ENCODE measurements around the gene KNG1. TPM values are rescaled to one million over a fixed set of nuclear protein-coding genes. Genes with fewer than 3 reads are reported as not detected.

KNG1 gene
- total and polyA plus RNA-seq, 2 of the 8 experiments (the other 6 are each of a cell fraction or from before 2014, with no cell fraction given) = 0.05 TPM; not detected in 1

DNA sequence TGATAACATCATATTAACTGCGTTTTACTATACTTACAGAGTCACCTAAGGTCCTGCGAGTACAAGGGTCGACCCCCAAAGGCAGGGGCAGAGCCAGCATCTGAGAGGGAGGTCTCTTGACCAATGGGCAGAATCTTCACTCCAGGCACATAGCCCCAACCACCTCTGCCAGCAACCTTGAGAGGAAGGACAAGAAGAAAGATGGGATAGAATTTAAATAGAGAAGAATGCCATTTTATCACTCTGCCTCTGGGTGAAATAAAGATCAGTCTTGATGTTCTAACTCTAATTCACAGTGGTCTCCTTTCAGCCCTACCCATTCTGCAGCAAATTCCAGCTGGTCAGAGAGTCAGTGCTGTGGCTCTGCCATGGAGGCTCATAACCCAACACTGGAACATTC is 26.5 kb downstream of the KNG1 start:
- Histone ChIP-seq H2BK15ac (ENCODE audit: low read length) (no peak overlapping the region), H3K4ac (replicated peaks; ENCODE audit: insufficient read length, low read depth, low read length) (no peak overlapping the region), H3K14ac (ENCODE audit: insufficient read length) (no peak overlapping the region), H3K56ac (replicated peaks; ENCODE audit: insufficient read length, low read depth, low read length) (no peak overlapping the region), H3K27ac (ENCODE audit: low read depth, low read length) (no peak overlapping the region), H2BK20ac (ENCODE audit: low read length) (no peak overlapping the region), H4K91ac (replicated peaks; ENCODE audit: insufficient read length, low read length) (no peak overlapping the region), H3K23me2 (ENCODE audit: low read depth, low read length) (no peaks in the 10 kb centered on the region), H3K23ac (ENCODE audit: insufficient read length) (no peak overlapping the region), H3K9me3 (ENCODE audit: insufficient read depth in 2 of 2, low read depth in 1 of 2, low read length in 1 of 2) (no peaks in the 10 kb centered on the region), H3K79me2 (ENCODE audit: control insufficient read depth in 1 of 2, insufficient read depth in 2 of 2, low read length in 2 of 2) (no peaks in the 10 kb centered on the region), H3K9ac (replicated peaks in 1 of 4; ENCODE audit: extremely low read depth in 1 of 4, low read depth in 3 of 4, low read length in 3 of 4) (no peak overlapping the region), H4K5ac (ENCODE audit: insufficient read length, low read depth, low read length) (no peak overlapping the region), H2BK120ac (replicated peaks; ENCODE audit: low read depth, low read length) (no peak overlapping the region), H3K4me1 (replicated peaks in 1 of 4; ENCODE audit: control insufficient read depth in 3 of 4, insufficient read depth in 4 of 4, low read length in 3 of 4) (peaks cover 2 to 12% (median 7%) of the 10 kb centered on the region in 4 experiments; a peak in 6 of 7 replicates), H4K20me1 (replicated peaks in 1 of 2; ENCODE audit: control insufficient read depth in 1 of 2, insufficient read depth in 2 of 2, low read length in 2 of 2) (no peaks in the 10 kb centered on the region), H3K18ac (ENCODE audit: extremely low read depth, low read length) (no peak overlapping the region), H2AK5ac (ENCODE audit: low read depth, low read length) (no peak overlapping the region), H3K27me3 (replicated peaks in 1 of 4; ENCODE audit: control insufficient read depth in 3 of 4, extremely low read depth in 1 of 4, insufficient read depth in 3 of 4, low read length in 3 of 4) (no peaks in the 10 kb centered on the region), H2AFZ (ENCODE audit: low read length) (0 out of 2 replicates have a peak overlapping the region, but pooled peaks have one; percentile 37), H2BK12ac (ENCODE audit: low read depth, low read length) (no peak overlapping the region; the same call in 1 of the 2 replicates), H3K4me2 (ENCODE audit: insufficient read depth in 1 of 2, low read depth in 2 of 2, low read length in 2 of 2) (no peak overlapping the region), H3K79me1 (ENCODE audit: low read depth, low read length) (no peaks in the 10 kb centered on the region), H2BK5ac (ENCODE audit: low read depth, low read length) (no peak overlapping the region), H3K36me3 (ENCODE audit: control insufficient read depth in 2 of 4, insufficient read depth in 4 of 4, low read length in 3 of 4) (no peaks in the 10 kb centered on the region), H4K8ac (ENCODE audit: extremely low read depth, insufficient read depth, low read length) (no peak overlapping the region), H3K4me3 (ENCODE audit: extremely low read depth in 1 of 4, insufficient read depth in 2 of 4, low read depth in 3 of 4, low read length in 4 of 4) (no peak overlapping the region)
- ChIA-PET POLR2A (ENCODE audit: partially characterized antibody) (interaction anchor here (3.4 kb wide), 1 partner anchor 40 kb away, joined by 17 read pairs; the partner anchor contains the start of gene EIF4A2), CTCF (ENCODE audit: partially characterized antibody) (interaction anchor here (1.1 to 13.6 kb wide), 4 partner anchors 12 to 141 kb away, joined by 3 to 229 read pairs (median 3); partner anchors contain the start of gene AHSG)
- FAIRE-seq = no peak
- 86% methylated on average over 3 of the region's 3 CpGs; no CpG with 5 or more reads in 1 of the 2 experiments for WGBS, 2 experiments (ENCODE audit: extremely low coverage in 1 of 2, insufficient coverage in 1 of 2, insufficient read length in 1 of 2, insufficient replicate concordance in 2 of 2, low coverage in 1 of 2, low lambda C conversion rate in 2 of 2, missing lambda C conversion rate in 1 of 2)
- no peak for TF ChIP-seq SP2 (IDR thresholded peaks at IDR 0.05; ENCODE audit: low read length)
- no peak for TF ChIP-seq SIN3A (conservative IDR thresholded peaks at IDR 0.05 in 1 of 2, IDR thresholded peaks at IDR 0.05 in 1 of 2; ENCODE audit: low read depth in 1 of 2, low read length in 2 of 2)
- TF ChIP-seq, protein P1, sequence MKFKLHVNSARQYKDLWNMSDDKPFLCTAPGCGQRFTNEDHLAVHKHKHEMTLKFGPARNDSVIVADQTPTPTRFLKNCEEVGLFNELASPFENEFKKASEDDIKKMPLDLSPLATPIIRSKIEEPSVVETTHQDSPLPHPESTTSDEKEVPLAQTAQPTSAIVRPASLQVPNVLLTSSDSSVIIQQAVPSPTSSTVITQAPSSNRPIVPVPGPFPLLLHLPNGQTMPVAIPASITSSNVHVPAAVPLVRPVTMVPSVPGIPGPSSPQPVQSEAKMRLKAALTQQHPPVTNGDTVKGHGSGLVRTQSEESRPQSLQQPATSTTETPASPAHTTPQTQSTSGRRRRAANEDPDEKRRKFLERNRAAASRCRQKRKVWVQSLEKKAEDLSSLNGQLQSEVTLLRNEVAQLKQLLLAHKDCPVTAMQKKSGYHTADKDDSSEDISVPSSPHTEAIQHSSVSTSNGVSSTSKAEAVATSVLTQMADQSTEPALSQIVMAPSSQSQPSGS (IDR thresholded peaks at IDR 0.05; ENCODE audit: low read length) = no peak
- TF ChIP-seq, protein P2, sequence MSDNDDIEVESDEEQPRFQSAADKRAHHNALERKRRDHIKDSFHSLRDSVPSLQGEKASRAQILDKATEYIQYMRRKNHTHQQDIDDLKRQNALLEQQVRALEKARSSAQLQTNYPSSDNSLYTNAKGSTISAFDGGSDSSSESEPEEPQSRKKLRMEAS (IDR thresholded peaks at IDR 0.05) = no peak
- TF ChIP-seq KDM5A (IDR thresholded peaks at IDR 0.05; ENCODE audit: low read length) = no peak
- TF ChIP-seq BCL11A (IDR thresholded peaks at IDR 0.05; ENCODE audit: low read depth in 2 of 2, low read length in 2 of 2) = no peak
- TF ChIP-seq EZH2 (IDR thresholded peaks at IDR 0.05; ENCODE audit: low read depth, low read length, severe bottlenecking) = no peak
- no peak for TF ChIP-seq CTBP2 (IDR thresholded peaks at IDR 0.05; ENCODE audit: borderline replicate concordance, insufficient read depth, insufficient read length, low read length)
- no peak for DNase-seq (ENCODE audit: low read depth in 1 of 2, low spot score in 2 of 2)

Measured in H1 (cell line).